Neutrophil (primary cell): ENCODE data around the gene GPRASP1.
"Not testable (repeated sequence)": the region's sequence is repeated elsewhere in the genome, so short reads cannot be mapped to it uniquely, and the experiment has no call there.

Source experiments
- H3K27ac ChIP-seq: fragments of 200-600 bp; sonication (generic); 2 replicates; pipeline ENCODE4 v1.5.1; 2016; ENCODE audit warnings: mild to moderate bottlenecking, moderate library complexity
- H3K27me3 ChIP-seq: fragments of 200-600 bp; sonication (generic); 2 replicates; pipeline ENCODE4 v1.6.0; 2016; ENCODE audit warnings: mild to moderate bottlenecking
- H3K36me3 ChIP-seq: fragments of 200-600 bp; sonication (generic); 2 replicates; pipeline ENCODE4 v1.5.1; 2017
- H3K4me1 ChIP-seq, 2 experiments: fragments of 200-600 bp in 1 of 2; sonication (generic) in 1 of 2; 1 replicate in 1 of 2; 2 replicates in 1 of 2; pipeline versions ENCODE4 v1.5.1 to v1.6.1; 2013 to 2016; ENCODE audit warnings: low read depth in 1 of 2, low read length in 1 of 2, mild to moderate bottlenecking in 1 of 2, moderate library complexity in 1 of 2; ENCODE audit not compliant: control insufficient read depth in 1 of 2, insufficient read depth in 1 of 2
- H3K4me3 ChIP-seq, 2 experiments: fragments of 200-600 bp in 1 of 2; sonication (generic) in 1 of 2; 1 replicate in 1 of 2; 2 replicates in 1 of 2; pipeline ENCODE4 v1.5.1; 2013 to 2016; ENCODE audit warnings: low read depth in 1 of 2, low read length in 1 of 2, mild to moderate bottlenecking in 1 of 2, moderate library complexity in 1 of 2
- H3K9me3 ChIP-seq: fragments of 200-600 bp; sonication (generic); 2 replicates; pipeline ENCODE4 v1.5.1; 2016
- CTCF ChIP-seq: fragments of 200-600 bp; sonication (generic); IDR thresholded peaks from 2 replicates; pipeline ENCODE4 v1.5.1; 2016; ENCODE audit warnings: antibody characterized with exemption

Gene GPRASP1

GRCh38 chrX:102658556-102658955 lies 7.3 kb downstream of the GPRASP1 start:
- no peaks in the 10 kb centered on the region for H3K27me3 ChIP-seq
- H3K4me3 ChIP-seq: no peak overlapping the region
- no peaks in the 10 kb centered on the region for H3K36me3 ChIP-seq
- H3K9me3 ChIP-seq: no peaks in the 10 kb centered on the region
- peaks cover 0 to 9% of the 10 kb centered on the region in 2 experiments for H3K4me1 ChIP-seq
- no peak overlapping the region for H3K27ac ChIP-seq
- no peak for TF ChIP-seq CTCF

GRCh38 chrX:102659790-102660757 lies 8.8 kb downstream of the GPRASP1 start:
- Histone ChIP-seq H3K27me3 (no peaks in the 10 kb centered on the region), H3K4me1 (peaks cover 0 to 9% of the 10 kb centered on the region in 2 experiments), H3K9me3 (no peaks in the 10 kb centered on the region), H3K4me3 (peak overlapping the region; percentile 63 to 67), H3K27ac (peak overlapping the region; percentile 69), H3K36me3 (no peaks in the 10 kb centered on the region)
- TF ChIP-seq CTCF: no peak

GRCh38 chrX:102663820-102664219 lies 12.5 kb downstream of the GPRASP1 start:
- H3K4me3 ChIP-seq, H3K4me1 ChIP-seq, H3K36me3 ChIP-seq, H3K27me3 ChIP-seq, H3K27ac ChIP-seq, H3K9me3 ChIP-seq: not testable (repeated sequence)

GRCh38 chrX:102667034-102667433 lies 15.8 kb downstream of the GPRASP1 start:
- not testable (repeated sequence) for H3K36me3 ChIP-seq, H3K4me3 ChIP-seq, H3K27ac ChIP-seq, H3K27me3 ChIP-seq, H3K9me3 ChIP-seq, H3K4me1 ChIP-seq

- no peak for TF ChIP-seq CTCF
- Histone ChIP-seq H3K27me3 (no peaks in the 10 kb centered on the region), H3K27ac (no peak overlapping the region)
Observed at GRCh38 chrX:102669526-102669925, 18.2 kb downstream of the GPRASP1 start.

GRCh38 chrX:102672856-102673255 lies 21.6 kb downstream of the GPRASP1 start:
- Histone ChIP-seq H3K27me3 (no peaks in the 10 kb centered on the region), H3K4me3 (no peak overlapping the region), H3K36me3 (no peaks in the 10 kb centered on the region), H3K9me3 (no peaks in the 10 kb centered on the region), H3K27ac (no peak overlapping the region), H3K4me1 (peaks cover 5 to 8% of the 10 kb centered on the region in 2 experiments)
- TF ChIP-seq CTCF: no peak

More at GRCh38 chrX:102669526-102669925, 18.2 kb downstream of the GPRASP1 start:
- no peak overlapping the region for H3K4me3 ChIP-seq
- no peaks in the 10 kb centered on the region for H3K9me3 ChIP-seq
- peaks cover 3% of the 10 kb centered on the region in 2 experiments for H3K4me1 ChIP-seq
- H3K36me3 ChIP-seq: no peaks in the 10 kb centered on the region

- not testable (repeated sequence) for H3K4me3 ChIP-seq, H3K27ac ChIP-seq, H3K36me3 ChIP-seq, H3K9me3 ChIP-seq, H3K27me3 ChIP-seq, H3K4me1 ChIP-seq
Observed at GRCh38 chrX:102677479-102677878, 26.2 kb downstream of the GPRASP1 start.
